Neural progenitor cell (in vitro differentiated cells): Measurements from ENCODE around the gene RPTOR.

Source experiments
- EZH2 ChIP-seq: fragments of 200-600 bp; sonication (generic); IDR thresholded peaks from 2 replicates; pipeline ENCODE4 v1.6.1; 2017; ENCODE audit warnings: antibody characterized with exemption, mild to moderate bottlenecking, moderate library complexity
- TF ChIP-seq, protein P1 (sequence below): fragments of 200-600 bp; sonication (generic); IDR thresholded peaks from 2 replicates; pipeline ENCODE4 v1.5.1; 2017; ENCODE audit warnings: antibody characterized with exemption, mild to moderate bottlenecking

DNA sequence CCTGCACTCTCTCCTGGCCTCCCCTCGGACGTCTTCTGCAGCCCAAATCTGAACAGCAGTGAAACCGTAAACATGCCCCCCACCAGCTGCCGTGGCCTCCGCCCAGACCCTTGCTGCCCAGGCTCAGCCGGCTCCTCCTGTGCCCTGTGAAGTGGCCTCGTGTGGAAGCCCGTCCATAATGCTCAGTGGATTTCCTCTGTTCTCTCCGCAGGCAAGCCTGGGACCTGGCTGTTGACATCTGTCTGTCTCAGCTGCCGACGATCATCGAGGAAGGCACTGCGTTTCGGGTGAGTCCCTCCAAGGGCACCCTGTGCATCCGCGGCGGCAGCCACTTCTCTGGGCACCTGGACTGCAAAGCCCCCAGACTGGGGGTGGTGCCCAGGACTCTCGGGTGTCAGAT, 293.1 kb downstream of the RPTOR start:
- TF ChIP-seq, protein P1, sequence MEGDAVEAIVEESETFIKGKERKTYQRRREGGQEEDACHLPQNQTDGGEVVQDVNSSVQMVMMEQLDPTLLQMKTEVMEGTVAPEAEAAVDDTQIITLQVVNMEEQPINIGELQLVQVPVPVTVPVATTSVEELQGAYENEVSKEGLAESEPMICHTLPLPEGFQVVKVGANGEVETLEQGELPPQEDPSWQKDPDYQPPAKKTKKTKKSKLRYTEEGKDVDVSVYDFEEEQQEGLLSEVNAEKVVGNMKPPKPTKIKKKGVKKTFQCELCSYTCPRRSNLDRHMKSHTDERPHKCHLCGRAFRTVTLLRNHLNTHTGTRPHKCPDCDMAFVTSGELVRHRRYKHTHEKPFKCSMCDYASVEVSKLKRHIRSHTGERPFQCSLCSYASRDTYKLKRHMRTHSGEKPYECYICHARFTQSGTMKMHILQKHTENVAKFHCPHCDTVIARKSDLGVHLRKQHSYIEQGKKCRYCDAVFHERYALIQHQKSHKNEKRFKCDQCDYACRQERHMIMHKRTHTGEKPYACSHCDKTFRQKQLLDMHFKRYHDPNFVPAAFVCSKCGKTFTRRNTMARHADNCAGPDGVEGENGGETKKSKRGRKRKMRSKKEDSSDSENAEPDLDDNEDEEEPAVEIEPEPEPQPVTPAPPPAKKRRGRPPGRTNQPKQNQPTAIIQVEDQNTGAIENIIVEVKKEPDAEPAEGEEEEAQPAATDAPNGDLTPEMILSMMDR, result no peak
- TF ChIP-seq EZH2, result no peak
